ENCODE measurements around the gene MYOM1.
"Not testable (repeated sequence)": the region's sequence is repeated elsewhere in the genome, so short reads cannot be mapped to it uniquely, and the experiment has no call there.

MYOM1 gene

DNA sequence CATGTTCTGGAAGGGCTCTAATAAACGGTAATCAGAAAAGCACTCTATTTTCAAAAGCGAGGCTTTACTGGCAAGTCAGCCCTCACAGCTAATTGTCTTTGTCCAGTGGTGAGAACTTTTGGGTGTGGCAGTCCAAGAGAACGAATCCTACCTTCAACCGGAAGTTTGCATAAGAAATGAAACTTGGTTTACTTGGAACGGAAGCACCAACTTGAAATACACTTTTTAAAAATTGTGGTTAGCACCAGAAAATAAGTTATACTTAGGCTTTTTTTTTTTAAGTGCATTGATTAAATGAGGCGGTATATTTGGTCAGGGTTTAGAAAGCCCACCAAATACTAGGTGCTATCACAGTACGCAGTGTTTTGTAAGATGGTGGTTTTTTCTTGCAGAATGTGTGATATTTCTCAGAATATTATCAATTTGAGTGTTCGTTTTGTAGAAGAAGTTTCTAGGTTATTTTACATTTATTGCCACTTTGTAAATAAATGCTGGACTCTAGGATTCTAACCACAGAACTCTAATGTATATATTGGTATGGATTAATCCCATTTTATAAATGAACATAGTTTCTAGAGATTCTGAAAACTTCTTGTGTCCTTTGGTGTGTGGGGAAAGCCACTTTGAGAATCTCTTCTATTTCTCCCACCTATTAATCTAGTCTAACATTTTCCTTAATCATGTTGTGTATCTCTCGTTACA lies 29.0 kb upstream of the MYOM1 start:
- no peak for DNase-seq

GRCh38 chr18:3248062-3248657 lies 28.4 kb upstream of the MYOM1 start:
- peak in 1 of 2 experiments; percentile 52 for DNase-seq

- peak; percentile 88 to 97 for DNase-seq
These were observed 27.7 kb upstream of the MYOM1 start, which contains the start of gene MYL12A for GRCh38 chr18:3247240-3248061. Gene MYL12A, plus strand, starts transcription at chr18:3247801. Its CDS starts 5,447 bp downstream, at chr18:3253248.

- no peak for DNase-seq
These were observed 27.0 kb upstream of the MYOM1 start for GRCh38 chr18:3246635-3247239.

DNA sequence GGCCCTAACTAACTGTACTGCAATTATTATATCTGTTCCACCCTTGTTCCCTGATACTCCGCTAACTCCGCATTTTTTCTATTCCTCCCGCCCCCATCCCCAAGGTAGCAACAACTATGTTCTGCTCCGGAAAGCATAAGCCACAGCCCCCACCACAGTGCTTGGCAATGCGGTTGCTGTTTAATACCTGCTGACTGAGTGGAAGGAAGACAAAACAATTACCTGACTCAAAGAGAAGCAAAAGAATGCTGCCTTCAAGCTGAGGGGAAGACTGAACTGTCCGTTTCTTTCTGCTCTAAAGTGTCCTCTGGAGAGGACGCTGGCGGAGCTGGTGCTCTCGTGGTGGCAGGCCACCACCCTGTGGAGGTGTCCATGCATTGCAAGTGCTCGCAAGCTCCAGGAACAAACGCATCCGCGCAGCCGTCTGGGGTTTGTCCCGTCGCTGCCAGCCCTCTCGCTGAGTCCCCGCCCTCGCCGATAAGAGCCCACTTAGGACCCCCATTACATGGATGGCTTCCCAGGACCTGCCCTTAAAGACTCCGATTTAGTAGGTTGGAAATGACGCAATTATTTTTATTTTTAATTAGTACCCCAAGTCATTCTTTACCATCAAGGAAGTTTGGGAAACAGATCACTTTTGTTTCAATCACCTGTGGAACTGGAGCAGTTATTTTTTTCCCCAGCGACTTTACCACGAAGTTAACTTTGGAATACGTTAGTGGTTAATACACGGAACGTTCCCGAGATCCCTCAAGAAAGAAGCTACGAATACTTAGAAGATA lies 26.3 kb upstream of the MYOM1 start:
- peak; percentile 45 to 89 for DNase-seq

DNA sequence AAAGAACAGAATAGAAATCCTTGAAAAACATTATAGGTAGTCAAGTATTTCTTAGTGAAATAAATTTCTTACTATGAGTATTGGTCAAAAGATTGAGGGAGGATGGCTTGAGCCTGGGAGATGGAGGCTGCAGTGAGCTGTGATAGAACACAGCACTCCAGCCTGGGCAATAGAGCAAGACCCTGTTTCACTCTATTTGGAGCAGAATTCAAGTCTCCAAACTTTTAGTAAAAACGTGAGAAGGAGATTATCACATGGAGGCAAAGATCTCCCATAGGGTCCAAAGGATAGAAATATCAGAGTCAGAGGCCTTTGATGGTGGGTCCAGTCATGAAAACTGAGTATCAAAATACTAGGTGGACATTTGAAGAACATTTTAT lies 25.4 kb upstream of the MYOM1 start:
- no peak for DNase-seq

GRCh38 chr18:3238742-3239141 lies 19.0 kb upstream of the MYOM1 start:
- no peak for DNase-seq

DNA sequence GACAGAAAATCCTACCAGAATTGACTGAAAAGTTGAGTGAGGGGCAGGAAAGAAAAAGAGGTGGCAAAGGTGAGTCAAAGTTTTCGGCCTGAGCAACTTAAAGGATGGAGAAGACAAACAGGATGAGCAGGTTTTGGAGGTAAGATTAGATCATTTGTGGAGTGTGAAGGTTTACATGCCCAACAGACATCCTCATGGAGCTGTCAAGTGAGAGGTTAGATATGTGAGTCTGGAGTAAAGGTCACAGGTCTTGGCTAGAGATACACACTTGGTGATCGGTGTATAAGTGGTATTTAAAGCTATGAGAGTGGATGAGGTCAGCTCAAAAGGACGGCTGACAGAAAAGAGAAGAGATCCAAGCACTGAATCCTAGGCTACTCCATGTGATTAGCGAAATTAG lies 16.7 kb upstream of the MYOM1 start:
- no peak for DNase-seq

DNA sequence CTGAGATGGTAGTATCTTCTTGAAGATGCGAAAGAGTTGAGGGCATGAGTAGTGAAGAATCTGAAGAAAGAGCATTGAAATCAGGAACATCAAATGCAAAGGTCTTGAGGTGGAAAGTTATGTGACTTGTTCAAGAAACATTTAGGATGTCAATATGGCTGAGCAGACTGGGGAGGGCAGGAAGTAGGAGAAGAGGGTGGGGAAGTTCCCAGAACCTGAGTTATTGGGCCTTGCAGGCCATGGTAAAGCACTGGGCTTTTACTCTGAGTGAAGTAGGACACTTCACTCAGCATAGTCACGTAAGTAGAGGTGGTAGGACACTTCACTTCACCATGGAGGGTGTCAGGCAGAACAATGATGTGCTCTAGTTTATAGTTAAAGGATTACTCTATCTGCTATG lies 16.1 kb upstream of the MYOM1 start:
- no peak for DNase-seq

GRCh38 chr18:3234457-3234856 lies 14.7 kb upstream of the MYOM1 start:
- no peak for DNase-seq

- DNase-seq = no peak
These were observed 13.8 kb upstream of the MYOM1 start for GRCh38 chr18:3233433-3234168.

DNA sequence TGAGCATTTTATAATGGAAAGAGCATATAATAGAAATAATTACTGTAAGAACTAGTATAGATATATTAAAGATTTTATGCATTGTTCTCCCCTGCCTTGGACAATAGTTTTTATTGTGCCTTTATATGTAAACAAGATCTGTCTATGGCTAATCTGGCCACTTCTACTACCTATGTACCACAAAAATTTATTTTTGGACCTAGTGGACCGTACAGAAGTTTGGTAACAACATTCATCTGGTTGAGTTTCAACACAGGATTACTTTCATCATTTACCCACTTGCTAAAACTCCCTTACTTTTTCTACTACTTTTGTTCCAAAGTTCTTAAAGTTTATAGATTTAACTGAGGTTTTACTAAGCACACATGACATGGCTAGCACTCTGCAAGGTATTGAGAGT lies 13.2 kb upstream of the MYOM1 start:
- DNase-seq = no peak

DNA sequence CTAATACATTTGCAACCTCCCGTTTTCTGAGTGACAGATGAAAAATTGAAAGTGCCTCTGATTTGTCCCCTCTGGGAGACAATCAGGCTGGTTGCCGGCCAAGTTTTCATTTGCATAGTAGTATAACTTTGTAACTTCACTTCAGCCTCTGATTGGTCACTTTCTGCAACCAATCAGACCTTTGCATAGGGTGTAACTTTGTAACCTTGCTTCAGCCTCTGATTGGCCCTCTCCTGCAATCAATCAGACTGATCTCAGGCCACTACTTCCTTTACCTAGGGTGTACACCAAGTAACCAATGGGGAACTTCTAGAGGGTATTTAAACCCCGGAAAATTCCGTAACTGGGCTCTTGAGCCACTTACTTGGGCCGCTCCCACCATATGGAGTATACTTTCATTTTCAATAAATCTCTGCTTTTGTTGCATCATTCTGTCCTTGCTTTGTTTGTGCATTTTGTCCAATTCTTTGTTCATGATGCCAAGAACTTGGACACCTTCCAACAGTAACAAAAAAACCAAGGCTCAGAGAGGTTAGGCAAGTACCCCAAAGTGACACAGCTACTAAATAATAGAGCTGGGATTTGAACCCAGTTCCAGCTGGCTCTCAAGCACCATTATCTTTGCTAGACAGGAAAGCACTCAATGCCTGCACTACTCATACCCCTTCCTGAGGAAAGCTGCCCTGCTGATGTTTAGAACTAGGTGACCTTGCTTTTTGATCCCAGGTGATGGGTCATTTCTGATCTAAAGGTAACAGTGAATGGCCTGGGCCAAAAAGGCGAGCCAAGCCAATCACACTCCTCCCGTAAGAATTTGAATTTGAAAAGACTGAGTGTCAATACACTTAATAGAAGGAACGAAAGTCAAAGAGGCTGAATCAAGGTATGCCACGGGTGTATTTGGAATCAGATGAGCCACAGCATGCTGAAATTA lies 10.9 kb upstream of the MYOM1 start:
- DNase-seq = peak in 1 of 2 experiments; percentile 23

- no peak for DNase-seq
These were observed 6.3 kb upstream of the MYOM1 start for GRCh38 chr18:3226048-3226447.

GRCh38 chr18:3225588-3225987 lies 5.8 kb upstream of the MYOM1 start:
- DNase-seq = no peak

- DNase-seq = no peak
These were observed 4.5 kb upstream of the MYOM1 start for GRCh38 chr18:3224223-3224622.

GRCh38 chr18:3223356-3223755 lies 3.6 kb upstream of the MYOM1 start:
- no peak for DNase-seq

DNA sequence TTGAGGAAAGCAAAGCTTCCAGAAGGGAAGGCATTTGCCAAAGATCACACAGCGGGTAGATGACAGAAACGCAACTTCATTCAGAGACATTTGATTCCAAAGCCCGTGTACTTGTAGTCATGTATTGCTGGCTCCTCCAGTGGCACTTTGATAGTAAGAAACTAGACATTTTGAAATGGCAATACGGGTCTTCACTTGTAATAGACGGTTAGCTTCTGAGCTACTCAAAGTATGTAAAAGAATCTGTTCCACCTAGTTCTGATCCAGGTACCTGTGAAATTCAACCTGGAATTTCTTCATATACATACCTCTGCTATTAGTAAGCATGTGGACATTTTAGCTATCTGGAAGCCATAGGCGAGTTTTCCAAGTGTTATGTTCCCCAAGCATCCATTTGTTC lies 1.7 kb upstream of the MYOM1 start:
- no peak for DNase-seq

- DNase-seq = not testable (repeated sequence)
These were observed 1.1 kb upstream of the MYOM1 start for GRCh38 chr18:3220868-3221267.

- no peak for DNase-seq
These were observed 532 bp downstream of the MYOM1 start for GRCh38 chr18:3219241-3219630.

- DNase-seq = no peak
These were observed 949 bp downstream of the MYOM1 start for GRCh38 chr18:3218819-3219218.

Data from NCI-H446 (cell line).